GM11168 (cell line): Measurements from ENCODE around the gene LTBP1.

Experiments used
- in situ Hi-C: fragments of 300-500 bp; cut with MboI; formaldehyde crosslinking; loops from one replicate; pipeline ENCODE4 v1.12.0; 2022; ENCODE audit warnings: low sequenced_read_pairs; ENCODE audit not compliant: unreplicated experiment

The LTBP1 gene

DNA sequence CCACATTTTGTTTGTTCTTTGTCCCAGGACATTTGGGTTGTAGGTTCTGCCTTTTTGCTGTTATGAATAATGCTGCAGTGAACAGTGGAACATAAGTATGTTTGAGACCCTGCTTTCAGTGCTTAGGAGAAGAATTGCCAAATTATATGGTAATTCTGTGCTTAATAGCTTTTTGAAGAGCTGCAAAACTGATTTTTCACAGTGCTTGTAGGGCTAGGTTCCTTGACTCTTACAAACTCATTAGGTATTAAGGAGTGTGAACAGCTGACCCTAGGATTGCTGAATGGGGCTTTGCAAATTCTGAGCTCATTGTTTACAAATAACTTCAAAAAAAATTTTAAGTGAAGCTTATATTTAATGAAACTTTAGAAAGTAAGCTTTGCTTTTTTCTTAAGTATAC, 154.2 kb downstream of the LTBP1 start:
- in situ Hi-C loops = no loop called here

- in situ Hi-C loops = no loop called here
These were observed 157.4 kb downstream of the LTBP1 start for GRCh38 chr2:33104052-33104623.

- in situ Hi-C loops = no loop called here
These were observed 158.0 kb downstream of the LTBP1 start for GRCh38 chr2:33104726-33105125.

- in situ Hi-C loops = no loop called here
These were observed 159.4 kb downstream of the LTBP1 start for GRCh38 chr2:33106115-33106514.

DNA sequence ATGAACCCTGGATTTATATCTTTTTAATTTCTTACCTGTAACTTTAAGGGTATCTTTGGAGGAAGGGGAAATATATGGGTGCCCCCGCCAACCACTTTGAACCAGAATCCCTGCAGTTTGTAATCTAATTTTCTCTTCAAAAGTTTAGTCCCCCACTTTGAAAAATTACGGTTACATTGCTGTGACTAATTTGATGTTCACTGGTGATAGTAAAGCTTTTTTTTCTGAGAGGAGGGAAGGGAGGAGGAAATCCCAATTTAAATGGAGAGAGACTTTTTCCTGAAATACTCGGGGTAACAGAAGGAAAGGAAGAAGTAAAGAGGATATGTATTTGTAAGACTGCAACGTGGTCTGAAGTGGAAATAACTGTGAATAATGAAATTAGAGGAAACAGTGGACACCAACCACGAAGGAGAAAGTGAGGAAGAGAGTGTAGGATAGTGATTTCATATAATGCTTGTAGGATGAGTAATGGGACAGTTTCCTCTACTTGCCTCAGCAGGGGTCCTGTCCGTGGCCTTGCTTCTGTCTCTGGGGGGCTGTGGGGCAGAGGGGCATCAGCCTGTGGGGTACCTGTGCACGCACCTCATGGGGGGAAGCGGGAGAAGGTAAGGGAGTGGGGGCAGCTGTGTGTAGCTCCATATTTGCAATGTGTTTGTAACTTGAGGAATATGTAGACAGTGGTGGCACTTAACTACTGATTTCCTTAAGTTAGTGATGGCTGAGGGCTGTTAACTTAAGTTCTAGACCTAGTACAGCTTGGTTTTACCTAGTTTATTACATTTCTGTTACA, 161.1 kb downstream of the LTBP1 start:
- in situ Hi-C loops = no loop called here

DNA sequence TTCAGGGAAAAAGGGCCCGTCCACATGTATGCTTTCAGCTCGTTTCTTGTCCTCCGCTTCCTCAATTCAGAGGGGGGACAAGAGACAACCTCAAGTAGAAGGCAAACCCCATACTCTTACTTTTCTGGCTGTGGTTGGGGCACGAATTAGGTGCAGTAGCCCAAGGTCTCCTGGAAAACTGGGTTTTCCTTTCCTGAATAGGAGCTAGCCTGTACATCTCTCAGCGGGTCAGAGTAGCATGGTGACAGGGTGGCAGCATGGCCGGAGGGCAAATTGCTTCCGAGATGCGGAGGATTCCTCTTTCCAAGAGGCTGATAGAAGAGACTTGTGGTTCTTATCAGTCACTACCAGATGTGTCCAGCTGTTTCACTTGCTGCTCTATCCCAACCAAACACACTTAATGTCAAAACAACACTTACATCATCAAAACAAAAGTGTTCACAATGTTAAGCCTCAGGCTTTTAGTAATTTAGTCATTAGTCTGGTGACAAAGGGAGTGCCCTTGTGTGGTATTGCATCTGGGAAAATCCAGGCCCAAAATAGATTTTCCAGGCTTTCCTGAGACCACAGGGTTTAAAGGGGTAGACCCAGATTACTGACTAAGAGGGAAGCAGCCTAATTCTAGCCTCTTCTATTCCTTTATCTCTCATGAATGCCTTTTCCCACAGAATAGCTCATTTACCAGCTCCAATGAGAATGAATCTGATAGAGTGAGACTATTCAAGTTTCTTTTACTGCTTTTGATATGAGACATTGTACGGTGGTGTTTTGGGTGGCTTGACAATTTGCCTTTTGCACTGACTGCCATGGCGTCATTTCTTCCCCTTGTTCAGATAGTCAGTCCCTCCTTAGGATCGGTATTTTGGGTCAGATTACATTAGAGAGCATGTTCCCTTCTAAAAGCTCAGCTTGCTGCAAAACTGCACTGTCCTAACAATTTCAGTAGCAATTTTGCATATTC, 162.0 kb downstream of the LTBP1 start:
- in situ Hi-C loops = no loop called here

DNA sequence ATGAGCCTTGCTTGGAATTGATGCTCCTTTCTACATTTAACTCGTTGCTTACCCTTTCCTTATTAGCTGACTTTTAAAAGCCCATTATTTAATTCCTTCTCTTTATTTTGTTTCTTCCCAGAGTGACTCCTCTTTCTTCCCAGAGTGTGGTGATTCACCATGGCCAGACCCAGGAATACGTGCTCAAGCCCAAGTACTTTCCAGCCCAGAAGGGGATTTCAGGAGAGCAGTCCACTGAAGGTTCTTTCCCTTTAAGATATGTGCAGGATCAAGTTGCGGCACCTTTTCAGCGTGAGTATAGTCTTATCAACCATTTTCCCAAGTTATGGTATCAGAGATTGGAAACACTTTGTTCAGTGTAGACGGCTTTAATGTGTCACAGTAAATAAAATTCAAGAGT, 163.7 kb downstream of the LTBP1 start:
- in situ Hi-C loops = no loop called here

GRCh38 chr2:33111002-33111446, 164.3 kb downstream of the LTBP1 start:
- in situ Hi-C loops = no loop called here

DNA sequence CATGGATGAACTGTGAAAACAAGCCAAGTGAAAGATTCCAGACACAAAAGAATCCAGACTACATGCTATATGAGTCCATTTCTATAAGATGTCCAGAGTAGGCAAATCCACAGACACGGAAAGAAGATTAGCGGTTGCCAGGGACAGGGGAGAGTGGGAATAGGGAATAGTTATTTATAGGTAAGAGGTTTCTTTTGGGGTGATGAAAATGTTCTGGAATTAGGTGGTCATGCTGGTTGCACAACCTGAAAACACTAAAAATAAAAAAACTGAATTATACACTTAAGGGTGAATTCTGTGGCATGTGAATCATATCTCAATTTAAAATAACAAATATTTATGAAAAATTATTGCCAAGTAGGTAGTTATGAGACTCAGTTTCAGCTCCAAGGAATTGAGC, 168.4 kb downstream of the LTBP1 start:
- in situ Hi-C loops = no loop called here

DNA sequence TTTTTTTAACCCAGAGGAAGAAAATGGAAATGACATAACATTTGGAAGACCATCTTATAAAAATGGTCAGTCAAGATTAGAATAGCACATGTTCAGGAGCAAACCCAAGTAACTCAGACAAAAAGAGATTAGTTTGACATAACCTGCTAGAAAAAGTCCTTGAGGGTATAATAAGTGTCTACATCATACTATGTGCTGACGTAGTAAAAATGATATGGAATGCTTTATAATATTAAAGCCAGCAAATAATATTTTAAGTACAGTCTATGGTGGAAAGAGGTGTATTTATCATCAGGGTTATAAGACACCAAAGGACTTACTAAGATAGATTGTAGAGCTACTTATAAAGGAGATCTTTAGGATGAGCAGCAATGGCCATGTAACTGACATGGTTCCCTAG, 169.0 kb downstream of the LTBP1 start:
- in situ Hi-C loops = no loop called here

GRCh38 chr2:33116799-33117198, 170.0 kb downstream of the LTBP1 start:
- in situ Hi-C loops = no loop called here

DNA sequence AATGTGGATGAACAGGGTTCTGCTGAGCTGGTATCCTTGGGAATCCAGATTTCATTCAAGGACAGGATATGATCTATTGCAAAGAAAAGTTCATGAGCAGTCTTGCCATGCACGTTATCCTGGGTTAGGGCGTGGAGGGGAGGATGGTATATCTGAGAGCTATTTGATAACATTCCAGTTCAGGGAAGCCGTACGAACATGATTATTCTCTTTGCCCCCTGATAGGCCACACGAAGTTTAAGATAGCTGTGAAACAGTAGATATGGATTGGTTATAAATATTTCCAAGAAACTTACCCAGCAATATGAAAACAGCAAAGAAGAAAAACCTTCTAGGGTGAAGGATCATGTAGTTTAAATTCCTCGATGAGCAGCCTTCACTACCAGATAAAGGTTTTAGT, 171.9 kb downstream of the LTBP1 start:
- in situ Hi-C loops = no loop called here

DNA sequence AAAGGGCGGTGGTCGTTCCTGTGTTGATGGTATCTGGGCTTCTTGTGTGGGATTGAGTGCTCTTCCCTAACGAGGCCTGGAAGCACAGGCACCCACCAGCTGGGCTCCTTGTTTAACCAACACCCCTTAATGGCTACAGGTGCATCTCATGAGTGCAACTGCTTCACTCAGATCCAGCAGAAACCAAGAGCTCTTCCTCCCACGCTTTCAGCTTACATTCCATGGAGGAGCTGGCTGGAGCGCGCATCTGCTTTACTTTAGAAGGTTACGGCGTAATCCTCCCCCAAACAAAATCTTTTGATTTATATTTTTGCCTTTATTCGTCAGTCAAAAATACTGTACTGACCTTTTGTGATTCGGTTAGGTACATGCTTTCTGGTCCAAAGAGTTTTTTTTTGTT, 174.7 kb downstream of the LTBP1 start:
- in situ Hi-C loops = no loop called here

DNA sequence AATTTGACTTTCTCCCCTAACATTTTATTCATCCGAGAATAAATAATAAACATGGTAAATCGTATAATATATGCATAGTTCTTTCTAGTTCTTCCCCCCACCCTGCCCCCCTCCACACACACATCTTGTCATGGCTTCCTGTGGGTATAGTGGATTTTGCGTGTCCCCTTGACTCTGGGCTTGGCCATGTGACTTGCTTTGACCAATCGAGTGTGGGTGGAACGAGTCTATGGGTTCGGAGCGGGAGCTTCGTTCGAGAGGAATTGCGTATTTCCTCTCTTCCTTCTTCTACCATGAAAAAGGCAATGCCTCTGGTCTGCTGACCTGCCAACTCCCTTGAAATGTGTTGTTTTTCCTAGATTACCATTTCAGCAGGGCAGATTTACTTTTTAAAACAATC, 175.2 kb downstream of the LTBP1 start:
- in situ Hi-C loops = no loop called here

- in situ Hi-C loops = no loop called here
These were observed 176.0 kb downstream of the LTBP1 start for GRCh38 chr2:33122726-33123125.

DNA sequence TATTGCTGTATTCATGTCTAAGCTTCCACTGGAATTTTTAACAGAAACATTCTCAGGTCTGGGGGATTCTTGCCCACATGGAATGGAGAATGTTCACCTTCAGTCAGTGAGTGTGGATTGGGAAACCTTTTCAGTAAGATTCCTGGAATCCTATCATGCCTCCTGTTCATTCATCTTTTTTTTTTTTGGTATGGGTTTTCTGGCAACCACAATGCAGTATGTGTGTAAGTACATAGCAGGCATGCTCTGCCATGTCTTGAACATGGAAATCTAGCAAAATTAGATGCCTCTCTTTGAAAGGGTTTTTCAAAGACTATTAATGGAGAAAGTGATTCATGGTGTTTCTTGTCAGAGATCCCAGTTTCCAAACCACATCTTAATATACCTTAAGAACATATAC, 176.5 kb downstream of the LTBP1 start:
- in situ Hi-C loops = no loop called here

GRCh38 chr2:33126552-33126951, 179.8 kb downstream of the LTBP1 start:
- in situ Hi-C loops = no loop called here

DNA sequence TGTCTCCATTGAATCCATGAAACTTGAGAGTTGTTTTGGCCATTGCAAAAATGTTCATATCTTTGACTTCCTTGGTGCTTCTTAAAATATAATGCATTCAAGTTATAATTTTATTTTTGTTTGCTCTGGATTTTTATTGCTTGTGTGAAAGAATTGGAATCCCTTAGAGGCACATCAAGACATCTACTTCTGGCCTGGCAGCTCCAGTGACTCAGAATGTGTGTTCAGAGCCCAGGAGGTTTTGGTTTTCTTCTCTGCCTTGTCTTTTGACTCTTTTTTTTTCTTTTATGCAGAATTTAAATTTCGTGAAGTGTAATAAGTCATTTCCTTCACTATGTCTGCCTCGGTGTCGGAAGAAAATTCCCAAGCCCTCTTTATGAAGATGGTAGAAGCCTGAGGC, 180.2 kb downstream of the LTBP1 start:
- in situ Hi-C loops = no loop called here

- in situ Hi-C loops = no loop called here
These were observed 182.7 kb downstream of the LTBP1 start for GRCh38 chr2:33129263-33130053.

DNA sequence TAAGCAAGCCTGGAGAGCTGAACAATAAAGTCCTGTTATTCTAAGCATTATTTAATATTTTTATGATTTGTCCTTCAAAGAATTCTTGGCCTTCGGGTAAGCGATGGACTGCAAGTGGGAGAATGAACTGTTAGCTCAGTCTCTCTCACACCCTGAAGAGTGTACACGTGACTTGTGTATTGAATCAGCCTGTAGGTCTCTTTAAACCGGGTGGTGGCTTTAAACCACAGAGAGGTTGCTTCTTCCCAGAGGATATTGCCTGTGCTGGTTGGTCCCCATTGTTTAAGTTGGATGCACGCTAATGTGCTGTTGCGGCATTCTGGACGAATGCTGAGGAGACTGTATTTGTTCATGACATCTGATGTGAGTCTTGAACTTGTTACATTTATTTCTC, 183.3 kb downstream of the LTBP1 start:
- in situ Hi-C loops = no loop called here
